ENCODE results near the gene GUK1.
"Not testable (repeated sequence)": the region's sequence is repeated elsewhere in the genome, so short reads cannot be mapped to it uniquely, and the experiment has no call there.

GUK1 gene

DNA sequence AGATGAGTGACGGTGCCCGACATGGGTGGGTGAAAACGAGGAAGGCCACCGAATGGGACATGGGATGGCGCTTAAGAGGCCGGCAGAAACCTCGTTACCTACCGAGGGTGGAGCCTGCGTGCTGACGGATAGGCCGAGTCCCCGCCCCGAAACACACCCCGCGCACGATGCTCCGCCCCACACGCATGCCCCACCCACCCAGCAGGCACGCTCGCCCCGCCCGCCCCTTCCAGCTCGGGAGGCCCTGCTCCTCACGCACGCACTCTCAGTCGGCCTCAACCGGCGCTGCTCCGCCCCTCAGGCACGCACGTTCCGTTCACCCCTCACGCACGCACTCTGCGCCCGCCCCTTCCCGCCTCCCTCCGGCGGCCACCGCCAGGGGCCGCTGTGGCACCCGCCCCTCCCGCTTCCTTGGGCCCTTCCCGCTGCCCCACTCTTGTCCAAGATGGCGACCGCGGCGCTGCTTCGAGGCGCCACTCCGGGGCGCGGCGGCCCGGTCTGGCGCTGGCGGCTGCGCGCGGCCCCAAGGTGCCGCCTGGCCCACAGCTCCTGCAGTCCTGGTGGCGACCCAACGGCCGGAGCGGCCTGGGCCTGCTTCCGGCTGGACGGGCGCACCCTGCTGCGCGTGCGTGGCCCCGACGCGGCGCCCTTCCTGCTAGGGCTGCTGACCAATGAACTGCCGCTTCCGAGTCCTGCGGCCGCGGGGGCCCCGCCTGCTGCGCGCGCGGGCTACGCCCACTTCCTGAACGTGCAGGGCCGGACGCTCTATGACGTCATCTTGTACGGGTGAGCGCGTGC lies 25.5 kb downstream of the GUK1 start, which contains the start of gene IBA57:
Gene IBA57 (plus strand): TSS at position 433 of the 798 bp plus-strand sequence. CDS start 13 bp downstream, at position 446.
- peak; percentile 99 for DNase-seq

DNA sequence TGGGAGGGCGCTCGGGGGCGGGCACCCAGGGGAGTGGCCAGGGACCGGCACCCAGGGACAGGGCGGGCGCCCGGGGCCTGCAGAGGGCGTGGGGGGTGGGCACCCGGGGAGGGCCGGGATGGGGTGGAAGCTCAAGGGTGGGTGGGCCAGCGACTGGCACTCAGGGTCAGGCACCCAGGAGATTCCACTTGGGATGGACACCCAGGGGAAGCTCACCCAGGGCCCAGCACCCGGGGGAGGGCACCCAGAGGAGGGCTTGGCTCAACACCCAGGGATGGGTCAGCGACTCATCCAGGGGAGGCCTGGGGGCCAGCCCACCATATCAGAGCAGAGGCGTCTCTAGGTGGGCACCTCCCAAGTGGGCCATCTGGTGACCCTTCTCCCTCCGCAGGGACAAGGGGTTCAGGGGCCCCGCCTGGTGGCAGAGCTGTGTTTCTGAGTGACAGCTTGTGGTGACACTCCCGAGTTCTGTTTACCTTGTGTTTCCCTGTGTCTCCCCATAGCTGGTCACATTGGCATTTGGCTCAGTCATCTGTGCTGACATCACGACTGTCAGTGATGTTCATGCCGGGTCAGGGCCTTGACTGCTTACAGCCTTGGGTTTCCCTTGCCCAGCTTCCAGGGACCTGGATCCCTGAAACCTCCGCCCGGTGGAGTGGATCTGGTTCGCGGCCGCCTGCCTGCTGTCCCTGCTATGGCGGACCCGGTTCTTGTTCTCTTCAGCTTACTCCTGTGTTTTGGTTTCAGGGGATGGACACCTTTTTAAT lies 26.3 kb downstream of the GUK1 start:
- DNase-seq, result no peak

DNA sequence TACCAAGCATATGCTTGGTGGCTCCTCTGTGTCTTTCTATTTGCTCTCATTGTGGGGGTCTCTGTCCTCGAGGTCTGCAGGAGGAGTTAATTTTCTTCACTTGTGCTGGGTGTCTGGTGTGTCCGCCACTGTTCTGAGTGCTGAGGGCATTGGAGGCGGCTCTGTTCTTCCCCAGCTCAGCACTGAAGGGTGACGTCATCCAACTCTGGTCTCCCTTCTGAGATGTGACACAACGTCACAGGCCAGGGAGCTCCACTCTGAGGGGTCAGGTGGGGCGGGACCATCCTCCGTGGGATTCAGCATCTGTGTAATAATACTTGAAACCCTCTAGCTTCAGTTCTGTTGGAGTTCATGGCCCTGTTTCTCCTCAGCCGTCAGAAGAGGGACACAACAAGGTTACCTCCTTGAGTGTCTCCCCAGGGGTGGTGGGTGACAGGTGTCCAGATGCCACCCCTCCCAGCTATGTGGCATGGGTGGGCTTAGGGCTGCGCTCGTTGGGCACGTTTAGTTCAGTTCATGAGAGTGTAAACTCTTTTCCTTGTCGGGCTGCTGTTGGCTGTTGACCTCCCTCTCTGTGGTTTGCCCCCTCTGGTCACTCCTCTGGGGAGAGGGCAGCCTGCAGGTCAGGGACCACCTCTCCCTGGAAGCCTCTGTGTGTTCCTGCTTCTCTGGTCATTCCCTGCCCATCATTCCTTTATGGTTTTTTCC lies 28.6 kb downstream of the GUK1 start:
- DNase-seq, result no peak

DNA sequence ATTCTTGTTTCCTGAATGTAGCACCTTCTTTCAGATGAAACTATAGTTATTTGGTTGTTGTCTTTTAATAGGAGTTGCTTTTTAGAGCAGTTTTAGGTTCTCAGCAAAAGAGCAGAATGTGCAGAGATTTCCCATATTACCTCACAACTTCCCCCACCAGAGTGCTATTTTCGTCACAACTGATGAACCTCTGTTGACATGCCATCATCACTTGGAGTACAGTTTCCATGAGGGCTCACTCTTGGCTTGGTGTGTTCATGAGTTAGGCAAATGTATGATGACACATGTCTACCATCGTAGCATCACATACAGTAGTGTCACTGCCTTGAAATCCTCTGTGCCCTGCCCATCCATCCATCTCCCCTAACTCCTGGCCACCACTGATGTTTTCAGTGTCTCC lies 29.3 kb downstream of the GUK1 start:
- DNase-seq, result no peak

DNA sequence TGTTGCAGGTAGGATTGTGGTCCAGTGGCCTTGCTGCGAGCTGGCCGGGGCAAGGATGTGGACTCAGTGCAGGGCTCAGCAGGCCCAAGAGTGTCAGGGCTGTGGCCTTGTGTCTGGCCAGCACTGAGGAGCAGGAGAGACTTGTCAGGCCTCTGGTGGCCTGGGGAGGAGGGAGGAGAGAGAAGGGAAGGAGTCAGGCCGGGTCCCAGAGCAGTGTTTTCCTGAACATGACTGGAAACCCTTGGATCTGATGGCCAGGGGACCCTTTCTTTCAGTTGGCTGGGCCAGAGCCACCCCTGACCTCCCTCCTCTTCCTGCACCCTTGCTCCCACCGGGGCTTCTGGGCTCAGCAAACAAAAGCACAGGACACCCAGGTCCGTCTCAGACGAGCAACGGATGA lies 30.6 kb downstream of the GUK1 start:
- no peak for DNase-seq

DNA sequence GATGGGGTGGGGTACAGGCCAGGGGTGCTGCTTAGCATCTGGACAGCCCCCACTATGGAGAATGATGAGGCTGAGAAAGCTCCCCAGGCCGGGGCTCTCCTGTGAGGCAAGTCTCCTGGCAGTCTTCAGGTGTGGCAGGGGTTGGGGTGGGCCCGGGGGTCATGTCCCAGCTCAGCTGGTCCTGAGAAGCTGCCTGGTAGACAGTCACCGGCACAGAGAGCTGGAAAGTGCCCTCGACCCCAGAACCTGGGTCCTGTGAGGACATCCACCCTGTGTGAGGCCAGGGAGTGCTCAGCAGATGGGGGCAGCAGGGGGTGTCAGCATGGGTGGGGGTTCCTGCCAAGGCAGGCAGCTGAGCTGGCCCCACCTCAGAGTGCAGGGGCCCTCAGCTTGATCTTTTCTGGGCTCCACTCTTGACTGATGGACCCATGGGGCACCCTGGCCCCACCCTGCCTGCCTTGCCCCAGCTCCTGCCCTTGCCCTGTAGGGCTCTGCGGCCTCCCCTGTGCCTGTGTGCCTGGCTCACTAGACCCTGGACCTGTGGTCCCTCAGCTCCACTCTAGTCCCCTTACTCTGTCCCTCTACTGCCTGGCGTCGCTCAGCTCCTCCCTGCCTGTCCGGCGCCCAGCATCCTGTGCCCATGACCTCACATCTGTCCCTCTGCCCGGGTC lies 31.3 kb downstream of the GUK1 start:
- no peak for DNase-seq

DNA sequence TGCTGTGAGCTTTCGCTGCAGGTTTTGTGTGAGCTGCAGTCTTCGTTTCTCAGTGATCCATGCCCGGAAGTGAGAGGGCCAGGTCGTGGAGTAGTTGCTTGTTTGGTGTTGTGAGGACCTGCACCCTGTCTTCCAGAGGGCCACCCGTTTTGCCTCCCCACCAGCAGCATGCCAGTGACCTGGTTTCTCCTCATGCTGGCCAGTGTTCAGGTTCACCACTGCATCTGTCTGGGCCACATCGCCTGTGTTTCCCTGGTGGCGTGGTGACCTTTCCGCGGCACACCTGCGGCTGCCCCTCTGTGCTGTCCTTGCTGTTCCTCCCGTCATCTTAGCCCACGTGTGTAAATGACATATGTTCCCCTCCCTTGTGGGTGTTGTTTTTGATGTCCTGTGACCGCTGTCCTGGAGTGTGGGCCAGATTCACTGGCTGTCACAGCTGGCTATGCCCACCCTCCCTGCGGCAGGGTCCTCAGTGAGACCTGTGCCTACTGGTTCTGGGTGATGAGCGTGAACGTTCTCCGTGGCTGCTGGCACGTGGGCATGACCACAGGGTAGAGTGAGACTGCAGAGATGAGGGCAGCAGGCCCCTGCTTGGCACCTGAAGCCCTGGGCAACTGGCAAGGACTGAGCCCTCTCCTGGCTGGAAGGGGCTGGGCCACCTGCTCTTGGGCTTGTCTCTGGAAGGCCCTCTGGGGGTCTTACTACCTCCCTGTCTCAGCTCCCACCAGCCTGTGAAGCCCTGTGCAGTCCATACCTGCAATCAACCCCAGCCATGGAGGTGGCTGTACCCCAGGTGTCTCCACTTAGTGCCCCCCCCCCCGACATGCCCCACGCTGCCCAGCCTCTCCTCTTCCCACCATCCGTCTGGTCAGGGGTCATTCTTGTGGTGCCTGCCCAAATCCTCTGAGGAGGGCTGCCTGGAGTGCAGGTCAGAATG lies 32.8 kb downstream of the GUK1 start:
- DNase-seq, result no peak

DNA sequence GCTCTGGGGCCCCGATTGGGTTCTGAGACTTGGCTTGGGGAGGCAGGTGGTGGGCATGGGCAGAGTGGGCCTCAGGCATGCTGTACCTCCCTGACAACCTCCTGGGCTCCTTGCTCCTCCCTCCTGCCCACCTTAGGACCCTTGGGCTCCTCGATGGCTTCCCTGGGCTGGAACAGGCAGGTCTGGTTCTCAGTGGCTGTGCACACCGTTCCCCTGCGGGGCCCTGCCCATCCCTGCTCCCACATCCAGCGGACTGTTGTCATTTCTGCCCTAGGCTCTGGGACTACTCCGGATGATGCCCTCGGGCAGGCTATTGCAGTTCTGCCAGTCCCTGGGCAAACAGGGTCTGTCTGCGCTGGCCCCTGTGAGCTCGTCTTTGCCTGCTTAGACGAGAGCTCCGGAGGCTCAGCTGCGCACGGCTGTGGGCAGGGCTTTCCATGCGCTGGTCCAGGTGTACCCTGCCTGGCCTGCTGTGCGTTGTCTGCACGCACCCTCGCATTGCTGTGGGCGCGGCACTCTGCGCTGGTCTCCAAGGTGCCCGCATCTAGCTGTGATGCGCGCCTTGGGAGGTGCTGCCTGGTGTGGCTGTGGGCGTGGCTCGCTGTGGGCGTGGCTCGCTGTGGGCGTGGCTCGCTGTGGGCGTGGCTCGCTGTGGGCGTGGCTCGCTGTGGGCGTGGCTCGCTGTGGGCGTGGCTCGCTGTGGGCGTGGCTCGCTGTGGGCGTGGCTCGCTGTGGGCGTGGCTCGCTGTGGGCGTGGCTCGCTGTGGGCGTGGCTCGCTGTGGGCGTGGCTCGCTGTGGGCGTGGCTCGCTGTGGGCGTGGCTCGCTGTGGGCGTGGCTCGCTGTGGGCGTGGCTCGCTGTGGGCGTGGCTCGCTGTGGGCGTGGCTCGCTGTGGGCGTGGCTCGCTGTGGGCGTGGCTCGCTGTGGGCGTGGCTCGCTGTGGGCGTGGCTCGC lies 33.7 kb downstream of the GUK1 start:
- DNase-seq, result not testable (repeated sequence)

DNA sequence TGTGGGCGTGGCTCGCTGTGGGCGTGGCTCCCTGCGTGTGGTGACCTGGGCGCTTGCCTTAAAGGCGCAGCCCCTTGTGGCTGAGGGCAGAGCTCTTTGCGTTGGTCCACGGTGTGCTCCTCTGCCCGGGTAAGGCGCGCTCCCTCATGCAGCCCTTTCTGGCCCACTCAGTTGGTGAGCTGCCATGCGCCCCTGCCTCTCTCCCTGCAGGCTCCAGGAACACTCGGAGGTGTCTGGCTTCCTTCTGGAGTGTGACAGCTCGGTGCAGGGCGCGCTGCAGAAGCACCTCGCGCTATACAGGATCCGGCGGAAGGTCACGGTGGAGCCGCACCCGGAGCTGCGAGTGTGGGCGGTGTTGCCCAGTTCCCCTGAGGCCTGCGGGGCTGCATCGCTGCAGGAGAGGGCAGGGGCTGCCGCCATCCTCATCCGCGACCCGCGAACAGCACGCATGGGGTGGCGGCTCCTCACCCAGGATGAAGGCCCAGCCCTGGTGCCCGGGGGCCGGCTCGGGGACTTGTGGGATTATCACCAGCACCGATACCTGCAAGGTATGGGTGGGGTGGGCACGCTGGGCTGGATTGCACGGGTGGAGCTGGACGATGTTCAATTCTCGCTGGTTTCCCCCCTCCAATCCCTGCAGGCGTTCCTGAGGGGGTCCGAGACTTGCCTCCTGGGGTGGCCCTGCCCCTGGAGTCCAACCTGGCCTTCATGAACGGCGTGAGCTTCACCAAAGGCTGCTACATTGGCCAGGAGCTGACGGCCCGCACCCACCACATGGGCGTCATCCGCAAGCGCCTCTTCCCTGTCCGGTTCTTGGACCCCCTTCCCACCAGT lies 34.6 kb downstream of the GUK1 start:
- peak; percentile 15 for DNase-seq

DNA sequence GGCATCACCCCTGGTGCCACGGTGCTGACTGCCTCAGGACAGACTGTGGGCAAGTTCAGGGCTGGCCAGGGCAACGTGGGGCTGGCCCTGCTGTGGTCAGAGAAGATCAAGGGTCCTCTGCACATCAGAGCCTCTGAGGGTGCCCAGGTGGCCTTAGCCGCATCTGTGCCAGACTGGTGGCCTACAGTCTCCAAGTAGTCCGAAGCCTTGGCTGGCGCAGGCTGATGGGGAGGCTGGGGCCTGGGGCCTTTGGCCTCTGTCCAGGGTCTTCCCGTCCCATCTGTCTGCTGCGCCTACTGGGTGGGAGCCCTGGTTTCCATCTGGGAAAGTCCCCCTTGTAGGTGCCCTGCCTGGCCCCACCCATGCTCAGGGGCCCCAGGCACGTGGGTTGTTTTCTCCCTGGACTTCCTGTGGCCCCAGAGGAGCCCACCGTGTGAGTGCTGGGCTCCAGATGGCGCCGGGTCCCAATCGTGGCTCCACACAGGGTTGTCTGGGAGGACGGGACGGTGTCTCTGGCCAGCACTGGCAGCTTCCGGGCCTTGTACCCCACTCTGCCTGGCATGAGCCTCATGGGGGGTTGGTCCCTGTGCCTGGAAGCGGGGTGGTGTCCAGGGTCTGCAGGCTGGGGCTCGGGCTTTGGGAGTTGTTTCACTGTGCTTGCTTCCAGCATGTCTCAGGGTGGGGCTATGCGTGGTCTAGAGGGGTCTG lies 35.4 kb downstream of the GUK1 start:
- DNase-seq, result no peak

DNA sequence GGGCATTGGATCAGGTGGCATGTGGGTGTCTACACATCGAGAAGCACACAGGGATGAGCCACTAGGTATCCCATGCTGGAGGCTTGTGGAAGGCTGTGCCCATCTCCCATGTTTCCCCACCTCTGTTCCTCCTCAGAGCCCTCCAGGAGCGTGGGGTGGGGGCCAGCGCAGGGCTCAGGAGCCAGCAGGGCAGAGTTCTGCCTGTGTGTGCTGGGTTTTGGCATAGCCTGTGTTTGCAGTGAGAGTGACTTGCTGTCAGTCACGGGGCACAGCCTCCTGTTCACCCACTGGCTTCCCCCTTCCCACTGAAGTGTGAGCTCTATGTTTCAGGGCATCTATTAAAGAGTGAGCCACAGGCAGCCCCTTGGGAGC lies 35.9 kb downstream of the GUK1 start:
- DNase-seq, result no peak

DNA sequence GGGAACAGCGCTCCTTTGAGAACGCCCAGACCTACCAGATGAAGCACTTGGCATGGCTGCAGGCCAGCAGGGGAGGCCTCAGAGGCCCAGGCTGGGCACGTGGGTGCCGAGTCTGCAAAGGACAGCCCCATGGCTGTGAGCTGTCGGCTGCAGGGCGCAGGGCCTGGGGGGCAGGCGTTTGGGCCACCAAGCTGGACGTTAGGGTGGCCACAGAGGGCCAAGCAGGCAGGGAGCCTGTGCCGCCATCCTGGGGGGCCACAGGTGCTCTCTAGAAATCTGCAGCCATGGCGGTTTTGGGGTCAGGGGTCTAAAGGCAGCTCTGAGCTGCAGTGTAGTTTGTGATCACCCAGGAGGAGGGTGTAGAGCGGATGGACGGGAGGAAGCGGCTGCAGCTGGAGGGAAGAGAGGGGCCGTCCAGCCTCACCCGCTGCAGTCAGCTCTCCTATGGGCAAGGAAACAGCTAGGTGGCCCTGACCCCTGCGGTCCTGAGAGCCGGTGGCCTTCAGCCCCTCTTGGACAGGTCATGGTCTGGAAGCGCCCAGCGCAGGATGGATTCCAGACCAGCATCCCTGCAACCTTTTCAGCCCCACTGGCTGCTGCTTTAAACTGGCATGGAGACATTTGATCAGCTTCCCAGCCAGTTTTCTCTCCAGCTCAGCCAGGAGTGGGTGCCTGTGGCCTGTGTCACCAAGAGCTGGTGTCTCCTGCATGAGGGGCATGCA lies 36.5 kb downstream of the GUK1 start:
- no peak for DNase-seq

DNA sequence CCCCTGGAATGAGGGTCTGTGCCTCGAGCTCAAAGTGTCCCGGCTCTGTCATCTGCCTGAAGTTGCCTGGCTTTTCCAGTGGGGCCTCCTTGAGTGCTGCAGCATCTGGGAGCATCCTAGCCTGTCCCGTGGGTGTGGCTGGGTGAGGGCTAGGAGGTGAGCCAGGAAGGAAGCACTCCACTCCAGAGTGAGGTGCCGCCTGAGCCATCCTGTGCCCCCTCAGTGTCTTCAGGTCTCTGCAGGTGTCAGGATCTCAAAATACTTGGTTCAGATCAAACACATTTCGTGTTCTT lies 37.0 kb downstream of the GUK1 start:
- DNase-seq, result no peak

DNA sequence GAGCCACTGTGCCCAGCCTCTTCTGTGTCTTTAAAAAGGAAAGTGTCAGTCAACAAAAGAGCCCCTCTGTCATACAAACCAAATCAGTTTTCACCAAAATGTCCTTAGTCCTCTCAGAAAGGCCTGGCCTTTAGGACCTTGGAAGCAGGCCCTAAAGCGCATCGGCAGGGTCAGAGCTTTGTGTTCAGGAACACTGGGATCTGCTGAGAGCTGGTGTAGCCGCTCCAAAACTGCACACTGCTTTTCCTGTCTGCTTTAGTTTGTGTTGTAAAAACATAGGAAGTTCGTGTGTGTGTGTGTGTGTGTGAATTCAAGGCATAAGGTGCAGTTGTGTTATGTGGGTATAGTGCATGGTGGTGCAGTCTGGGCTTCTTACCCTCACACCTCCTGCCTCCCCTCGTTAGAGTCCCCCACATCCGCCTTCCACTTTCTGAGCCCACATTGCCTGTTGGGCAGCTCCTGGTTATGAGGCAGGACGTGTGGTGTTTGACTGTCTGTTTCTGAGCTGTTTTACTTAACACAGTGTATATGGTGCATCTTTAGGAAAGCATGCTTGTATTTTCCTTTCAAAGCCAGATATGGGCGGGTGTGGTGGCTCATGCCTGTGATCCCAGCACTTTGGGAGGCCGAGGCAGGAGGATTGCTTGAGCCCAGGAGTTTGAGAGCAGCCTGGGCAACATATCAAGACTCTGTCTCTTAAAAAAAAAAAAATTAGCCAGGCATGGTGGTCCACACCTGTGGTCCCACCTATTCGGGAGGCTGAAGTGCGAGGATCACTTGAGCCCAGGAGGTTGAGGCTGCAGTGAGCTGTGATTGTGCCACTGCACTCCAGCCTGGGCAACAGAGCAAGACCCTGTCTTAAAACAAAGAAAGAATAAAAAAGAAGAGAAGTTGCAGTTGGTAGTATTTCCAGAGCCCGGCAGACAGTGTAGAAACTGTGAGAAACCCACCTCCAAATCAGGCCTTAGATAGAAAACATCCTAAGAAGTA lies 37.9 kb downstream of the GUK1 start:
- DNase-seq, result peak; percentile 2

DNA sequence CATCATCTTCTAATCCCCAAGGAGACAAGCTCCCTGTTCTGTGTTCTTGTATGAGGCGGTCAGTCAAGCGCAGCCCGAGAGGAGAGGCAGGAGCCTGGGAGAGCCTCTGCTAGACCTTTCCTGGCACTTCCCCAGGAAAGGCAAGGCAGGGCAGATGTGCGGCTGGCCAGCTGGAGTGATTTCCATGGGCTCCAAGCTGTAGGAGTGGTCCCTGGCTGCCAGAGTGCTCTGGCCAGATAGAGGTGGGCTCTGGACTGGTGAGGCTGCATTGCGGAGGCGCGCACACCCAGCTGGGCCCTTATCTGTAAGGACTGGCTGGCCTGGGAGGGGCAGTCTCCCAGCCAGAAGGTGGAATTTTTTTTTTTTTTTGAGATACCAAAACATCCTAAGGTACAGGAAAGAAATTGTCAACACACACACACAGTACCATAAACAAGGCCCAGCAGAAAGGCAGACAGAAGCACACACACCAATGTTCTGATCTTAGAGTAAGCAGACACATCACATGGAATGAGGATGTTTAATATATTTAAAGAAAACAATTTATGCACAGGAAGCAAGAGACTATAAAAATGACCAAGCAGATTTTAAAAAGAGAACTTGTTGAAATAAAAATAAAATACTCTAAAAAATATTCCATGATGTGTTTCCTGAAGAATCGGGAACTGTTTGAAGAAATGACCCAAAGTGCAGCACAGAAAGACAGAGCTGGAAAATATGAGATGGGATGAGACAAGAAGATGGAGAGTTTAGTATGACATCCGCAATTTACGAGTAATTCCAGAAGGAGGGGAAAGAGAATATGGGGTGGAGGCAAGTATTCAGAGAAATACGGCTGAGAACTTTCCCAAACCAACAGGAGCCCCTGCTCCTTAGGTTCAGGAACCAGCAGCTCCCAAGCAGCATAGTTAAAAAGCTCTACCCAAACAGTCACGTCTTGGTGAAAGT lies 38.9 kb downstream of the GUK1 start:
- peak; percentile 13 for DNase-seq

All from activated CD4-positive, CD25-positive, alpha-beta regulatory T cell treated with anti-CD3 and anti-CD28 coated beads, Interleukin-2, amount 50 U/mL, for 72 hours (primary cell).